Lower lobe of right lung (tissue), 2 donors: ENCODE results near the gene MYO10. TPM values are rescaled to one million over a fixed set of nuclear protein-coding genes. Genes with fewer than 3 reads are reported as not detected.

ENCODE experiments used
- ATAC-seq, 2 donors: fragments of 200-7000 bp; cut with Tn5 transposase; one replicate each; pipeline ENCODE4 v1.9.1; 2020 to 2022; ENCODE audit warnings: mild to moderate bottlenecking in 2 of 2, moderate library complexity in 2 of 2
- DNase-seq: peaks from one replicate; pipeline ENCODE4 v3.0.0-alpha.2; 2020
- H3K27ac ChIP-seq: fragments of 200-600 bp; one replicate; pipeline ENCODE4 v1.8.0; 2022
- H3K27me3 ChIP-seq: fragments of 200-600 bp; one replicate; pipeline ENCODE4 v1.8.0; 2022; ENCODE audit warnings: low read depth
- H3K36me3 ChIP-seq: fragments of 200-600 bp; one replicate; pipeline ENCODE4 v1.8.0; 2022; ENCODE audit warnings: mild to moderate bottlenecking
- H3K4me1 ChIP-seq: fragments of 200-600 bp; one replicate; pipeline ENCODE4 v1.8.0; 2022
- H3K4me3 ChIP-seq: fragments of 200-600 bp; one replicate; pipeline ENCODE4 v1.8.0; 2022; ENCODE audit warnings: mild to moderate bottlenecking
- H3K9me3 ChIP-seq: fragments of 200-600 bp; one replicate; pipeline ENCODE4 v1.8.0; 2022
- CTCF ChIP-seq: fragments of 200-600 bp; IDR thresholded peaks from one replicate; pipeline ENCODE4 v1.8.0; 2022; ENCODE audit warnings: antibody characterized with exemption, mild to moderate bottlenecking
- intact Hi-C: fragments of 100-400 bp; cut with DNase I; formaldehyde crosslinking; loops from one replicate; pipeline ENCODE4 v1.11.0; 2022
- total RNA-seq: library from RNA; stranded (reverse); fragmentation: NEBNext Ultra II Directional; extraction: Animal tissue kit (Norgen Biotek cat#: 25700); gene quantifications from one replicate; pipeline ENCODE4 v1.2.1, GENCODE V29; 2021
- donor health status: DM: no; HTN: yes; CAD: no; lungs with severe emphysema.

MYO10 gene
- total RNA-seq, 1 donor from 2014 or later = 51.5 TPM

DNA sequence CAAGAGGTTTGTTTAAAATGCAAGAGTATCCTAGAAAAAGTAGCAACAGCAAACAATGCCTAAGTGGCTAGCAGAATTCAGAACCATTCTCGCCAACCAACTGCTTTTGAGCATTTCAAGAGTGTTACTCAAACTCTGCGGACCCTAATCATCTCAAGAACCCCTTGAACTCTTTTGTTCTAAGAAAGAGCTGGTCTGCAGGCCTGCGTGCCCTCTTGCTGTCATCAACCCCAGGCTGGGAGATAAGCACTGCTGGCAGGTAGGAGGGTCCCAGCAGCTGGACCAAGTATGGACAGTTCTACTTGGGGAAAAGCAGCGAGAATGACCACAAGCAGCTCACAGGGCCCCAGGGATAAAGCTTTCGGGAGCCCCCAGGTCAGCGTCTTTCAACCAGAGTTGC is 38.3 kb downstream of the MYO10 start:
- Histone ChIP-seq H3K27me3 (no peaks in the 10 kb centered on the region), H3K4me1 (peaks cover 44% of the 10 kb centered on the region), H3K9me3 (no peaks in the 10 kb centered on the region), H3K36me3 (no peaks in the 10 kb centered on the region), H3K4me3 (no peak overlapping the region), H3K27ac (no peak overlapping the region)
- ATAC-seq = peak in 1 of 2 donors; percentile 6
- TF ChIP-seq CTCF = no peak
- no peak for DNase-seq
- intact Hi-C loops = no loop called here

DNA sequence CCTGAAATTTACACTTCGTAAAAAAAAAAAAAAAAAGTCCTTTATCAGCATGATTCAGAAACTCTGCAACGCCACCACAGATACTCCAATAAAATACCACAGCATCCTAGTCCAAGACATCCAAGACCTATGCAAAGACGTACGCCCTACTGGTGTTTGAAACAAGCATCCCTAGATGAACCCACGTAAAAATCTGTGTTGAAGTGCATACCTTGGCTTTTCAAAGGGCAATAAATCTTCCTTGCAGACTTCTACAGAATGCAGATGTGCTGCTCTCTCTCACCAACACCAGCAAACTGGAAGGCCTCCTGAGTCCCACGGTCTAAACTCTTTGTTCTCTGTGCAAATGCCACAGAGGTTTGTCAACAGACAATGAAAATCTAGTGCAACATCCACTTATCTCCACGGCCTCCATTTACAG is 38.8 kb downstream of the MYO10 start:
- Histone ChIP-seq H3K4me1 (peaks cover 40% of the 10 kb centered on the region), H3K9me3 (no peaks in the 10 kb centered on the region), H3K27me3 (no peaks in the 10 kb centered on the region), H3K27ac (no peak overlapping the region), H3K36me3 (no peaks in the 10 kb centered on the region), H3K4me3 (no peak overlapping the region)
- DNase-seq = no peak
- intact Hi-C loops = no loop called here
- no peak for ATAC-seq
- no peak for TF ChIP-seq CTCF

GRCh38 chr5:16896767-16897166 is 39.3 kb downstream of the MYO10 start:
- no peak for TF ChIP-seq CTCF
- Histone ChIP-seq H3K4me3 (no peak overlapping the region), H3K4me1 (peaks cover 40% of the 10 kb centered on the region), H3K36me3 (no peaks in the 10 kb centered on the region), H3K27me3 (no peaks in the 10 kb centered on the region), H3K27ac (no peak overlapping the region), H3K9me3 (no peaks in the 10 kb centered on the region)
- no peak for DNase-seq
- intact Hi-C loops = no loop called here
- no peak for ATAC-seq

GRCh38 chr5:16894236-16895057 is 41.6 kb downstream of the MYO10 start:
- Histone ChIP-seq H3K4me3 (no peak overlapping the region), H3K36me3 (no peaks in the 10 kb centered on the region), H3K27ac (no peak overlapping the region), H3K4me1 (peaks cover 49% of the 10 kb centered on the region), H3K27me3 (no peaks in the 10 kb centered on the region), H3K9me3 (no peaks in the 10 kb centered on the region)
- ATAC-seq (peak; percentile 73 to 84), DNase-seq (no peak)
- TF ChIP-seq CTCF = no peak
- intact Hi-C loops = no loop called here

DNA sequence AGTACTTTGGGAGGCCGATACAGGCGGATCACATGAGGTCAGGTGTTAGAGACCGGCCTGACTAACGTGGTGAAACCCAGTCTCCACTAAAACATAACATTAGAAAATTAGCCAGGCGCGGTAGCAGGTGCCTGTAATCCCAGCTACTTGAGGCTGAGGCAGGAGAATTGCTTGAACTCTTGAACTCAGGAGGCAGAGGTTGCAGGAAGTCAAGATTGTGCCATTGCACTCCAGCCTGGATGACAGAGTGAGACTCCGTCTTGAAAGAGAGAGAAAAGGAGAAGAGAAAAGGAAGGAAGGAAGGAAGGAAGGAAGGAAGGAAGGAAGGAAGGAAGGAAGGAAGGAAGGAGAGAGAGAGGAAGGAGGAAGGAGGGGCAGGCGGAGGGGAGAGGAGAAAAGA is 45.1 kb downstream of the MYO10 start:
- no peak overlapping the region for H3K27ac ChIP-seq
- ATAC-seq (no peak), DNase-seq (no peak)
- H3K9me3 ChIP-seq = no peaks in the 10 kb centered on the region
- no peak for TF ChIP-seq CTCF
- intact Hi-C loops = no loop called here
- no peaks in the 10 kb centered on the region for H3K36me3 ChIP-seq
- H3K4me3 ChIP-seq = no peak overlapping the region
- no peaks in the 10 kb centered on the region for H3K27me3 ChIP-seq
- H3K4me1 ChIP-seq = peaks cover 36% of the 10 kb centered on the region
